BJ (cell line): ENCODE measurements around the gene TAGLN3. TPM values are rescaled to one million over a fixed set of nuclear protein-coding genes. Genes with fewer than 3 reads are reported as not detected.

Experiments used
- CTCF ChIA-PET: fragments of 350-600 bp; formaldehyde crosslinking; extraction: SDS; loops from one replicate; lab custom pipeline; 2021; ENCODE audit warnings: antibody characterized with exemption, inconsistent platforms; lab: Yijun Ruan, JAX
- POLR2A ChIA-PET: fragments of 300-600 bp; sonication (Branson Sonifier 250); formaldehyde crosslinking; extraction: SDS; loops from one replicate; lab custom pipeline; 2021; ENCODE audit warnings: antibody characterized with exemption; lab: Charles Lee
- DNase-seq: peaks from one replicate; pipeline ENCODE4 v3.0.0-alpha.2; 2011; ENCODE audit warnings: low read depth
- H3K27me3 ChIP-seq: 2 replicates; pipeline ENCODE4 v1.6.0; 2011; ENCODE audit warnings: low read length; ENCODE audit not compliant: control insufficient read depth, insufficient read depth
- H3K36me3 ChIP-seq: 2 replicates; pipeline ENCODE4 v1.5.1; 2011; ENCODE audit warnings: low read length; ENCODE audit not compliant: control insufficient read depth, insufficient read depth
- H3K4me3 ChIP-seq: 2 replicates; pipeline ENCODE4 v1.5.1; 2011; ENCODE audit warnings: low read depth, mild to moderate bottlenecking, control low read depth, low read length
- CTCF ChIP-seq: IDR thresholded peaks from 2 replicates; pipeline ENCODE4 v1.5.1; 2011; ENCODE audit warnings: low read depth, mild to moderate bottlenecking, control low read depth, inconsistent platforms, low read length, moderate library complexity; ENCODE audit not compliant: insufficient read depth
- polyA plus RNA-seq: library from polyadenylated mRNA; depleted of rRNA; stranded (reverse); fragments of >200 nt; gene quantifications from 2 replicates; pipeline ENCODE4 v1.2.3, GENCODE V29; 2011

Gene TAGLN3
- polyA plus RNA-seq, 1 experiment, result not detected

DNA sequence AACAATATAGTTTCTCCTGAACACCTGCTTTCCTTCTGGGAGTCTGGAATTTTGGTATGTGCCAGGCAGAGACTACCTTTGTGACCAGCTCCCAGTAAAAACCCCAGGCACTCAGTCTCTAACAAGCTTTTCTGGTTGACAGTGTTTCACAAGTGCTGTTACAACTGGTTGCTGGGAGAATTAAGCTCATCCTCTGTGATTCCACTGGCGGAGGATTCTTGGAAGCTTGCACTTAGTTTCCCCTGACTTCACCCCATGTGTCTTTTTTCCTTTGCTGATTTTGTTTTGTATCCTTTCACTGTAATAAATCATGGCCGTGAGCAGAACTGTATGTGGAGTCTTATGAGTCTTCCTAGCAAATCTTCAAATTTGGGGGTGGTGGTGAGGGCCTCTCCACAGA is 5.7 kb upstream of the TAGLN3 start:
- POLR2A ChIA-PET, result interaction anchor here (0.6 kb wide), 1 partner anchor 142 kb away, joined by 3 read pairs; no protein-coding TSS in a partner anchor
- TF ChIP-seq CTCF, result no peak
- Histone ChIP-seq H3K4me3 (no peak overlapping the region), H3K36me3 (no peaks in the 10 kb centered on the region; the same call in none of the 2 replicates), H3K27me3 (no peaks in the 10 kb centered on the region)
- CTCF ChIA-PET, result interaction anchor here (1.6 to 14.6 kb wide), 4 partner anchors 10 to 52 kb away, joined by 4 to 203 read pairs (median 8); no protein-coding TSS in a partner anchor
- DNase-seq, result no peak

- POLR2A ChIA-PET, result no interaction called here
- Histone ChIP-seq H3K36me3 (no peaks in the 10 kb centered on the region), H3K4me3 (peak overlapping the region; percentile 36; the same call in 1 of the 2 replicates), H3K27me3 (no peaks in the 10 kb centered on the region)
- CTCF ChIA-PET, result interaction anchor here (0.6 to 14.6 kb wide), 6 partner anchors 12 to 170 kb away, joined by 3 to 203 read pairs (median 4); no protein-coding TSS in a partner anchor
- TF ChIP-seq CTCF, result no peak
- no peak for DNase-seq
These were observed 982 bp downstream of the TAGLN3 start for GRCh38 chr3:111999484-112000324.

GRCh38 chr3:112000367-112000771 is 1.6 kb downstream of the TAGLN3 start:
- Histone ChIP-seq H3K36me3 (no peaks in the 10 kb centered on the region), H3K27me3 (no peaks in the 10 kb centered on the region), H3K4me3 (no peak overlapping the region)
- ChIA-PET CTCF (interaction anchor here (0.6 to 14.6 kb wide), 8 partner anchors 8 to 171 kb away, joined by 3 to 203 read pairs (median 4); no protein-coding TSS in a partner anchor), POLR2A (no interaction called here)
- TF ChIP-seq CTCF, result no peak
- no peak for DNase-seq

GRCh38 chr3:112000966-112001365 is 2.2 kb downstream of the TAGLN3 start:
- DNase-seq, result no peak

More at GRCh38 chr3:112000966-112001365, 2.2 kb downstream of the TAGLN3 start:
- Histone ChIP-seq H3K4me3 (no peak overlapping the region), H3K36me3 (no peaks in the 10 kb centered on the region), H3K27me3 (no peaks in the 10 kb centered on the region)
- TF ChIP-seq CTCF, result no peak
- ChIA-PET CTCF (interaction anchor here (0.9 to 14.6 kb wide), 5 partner anchors 9 to 44 kb away, joined by 3 to 203 read pairs (median 4); no protein-coding TSS in a partner anchor), POLR2A (interaction anchor here (0.6 kb wide), 1 partner anchor 202 kb away, joined by 3 read pairs; no protein-coding TSS in a partner anchor)
